Tibial nerve (tissue), 4 donors: ENCODE data around the gene CCL8.

ENCODE experiments used
- CTCF ChIP-seq, 5 experiments: fragments of 200-600 bp in 3 of 5; fragments of 450-650 bp in 2 of 5; sonication (generic) in 3 of 5; IDR thresholded peaks; one replicate each; pipeline ENCODE4 v1.5.1; 2016 to 2019; ENCODE audit warnings: antibody characterized with exemption in 5 of 5, mild to moderate bottlenecking in 3 of 5, moderate library complexity in 2 of 5
- EP300 ChIP-seq, 2 donors: sonication (generic); formaldehyde crosslinking; IDR thresholded peaks; one replicate each; pipeline ENCODE4 v1.6.1; 2017; ENCODE audit warnings: antibody characterized with exemption in 2 of 2, mild to moderate bottlenecking in 1 of 2
- POLR2A ChIP-seq, 2 donors: fragments of 450-650 bp; IDR thresholded peaks; one replicate each; pipeline ENCODE4 v1.6.1; 2017; ENCODE audit warnings: antibody characterized with exemption in 2 of 2, mild to moderate bottlenecking in 2 of 2, moderate library complexity in 2 of 2

DNA sequence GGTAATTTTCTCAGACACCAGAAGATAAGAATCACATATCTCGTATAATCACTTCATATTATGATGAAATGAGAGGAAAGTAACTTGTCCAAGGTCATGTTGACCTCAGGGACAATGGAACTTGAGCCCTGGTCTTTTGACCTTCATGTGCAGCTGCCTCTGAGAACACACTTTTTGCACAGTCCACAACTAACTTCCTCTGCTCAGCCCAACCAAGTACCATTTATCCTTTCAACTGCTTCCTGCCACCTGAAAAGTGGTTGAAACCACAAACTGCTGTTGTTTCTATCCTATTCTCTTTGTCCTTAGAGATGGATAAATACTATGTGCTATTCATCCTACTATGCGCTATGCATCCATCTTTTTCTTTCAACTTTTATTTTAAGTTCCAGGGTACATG lies 46.1 kb downstream of the CCL8 start:
- TF ChIP-seq CTCF (IDR thresholded peaks at IDR 0.05) (no peak), EP300 (IDR thresholded peaks at IDR 0.05) (no peak), POLR2A (IDR thresholded peaks at IDR 0.05) (no peak)
